Neural progenitor cell (in vitro differentiated cells): ENCODE results near the gene TRAF6. TPM values are rescaled to one million over a fixed set of nuclear protein-coding genes. Genes with fewer than 3 reads are reported as not detected.

Experiments used
- DNase-seq: peaks from one replicate; pipeline ENCODE4 v3.0.0-alpha.2; 2016; ENCODE audit warnings: low spot score
- H2AFZ ChIP-seq: fragments of 200-600 bp; sonication (generic); replicated peaks from 2 replicates; pipeline ENCODE4 v1.6.1; 2016; ENCODE audit warnings: antibody characterized with exemption
- H3F3A ChIP-seq: fragments of 200-600 bp; sonication (generic); 2 replicates; pipeline ENCODE4 v1.6.1; 2016; ENCODE audit warnings: antibody characterized with exemption, low read depth
- H3K27ac ChIP-seq: fragments of 200-600 bp; sonication (generic); 2 replicates; pipeline ENCODE4 v1.5.1; 2016; ENCODE audit warnings: mild to moderate bottlenecking
- H3K27me3 ChIP-seq: fragments of 200-600 bp; sonication (generic); 2 replicates; pipeline ENCODE4 v1.6.1; 2016; ENCODE audit warnings: mild to moderate bottlenecking, moderate library complexity
- H3K36me3 ChIP-seq: fragments of 200-600 bp; sonication (generic); 2 replicates; pipeline ENCODE4 v1.5.1; 2016
- H3K4me1 ChIP-seq: fragments of 200-600 bp; sonication (generic); 2 replicates; pipeline ENCODE4 v1.6.1; 2016; ENCODE audit warnings: mixed run types
- H3K4me2 ChIP-seq: fragments of 200-600 bp; sonication (generic); 2 replicates; pipeline ENCODE4 v1.6.1; 2016
- H3K4me3 ChIP-seq: fragments of 200-600 bp; sonication (generic); 2 replicates; pipeline ENCODE4 v1.5.1; 2016
- H3K79me2 ChIP-seq: fragments of 200-600 bp; sonication (generic); 2 replicates; pipeline ENCODE4 v1.6.1; 2016; ENCODE audit warnings: low read depth
- H3K9ac ChIP-seq: fragments of 200-600 bp; sonication (generic); 2 replicates; pipeline ENCODE4 v1.6.1; 2016
- H3K9me3 ChIP-seq: fragments of 200-600 bp; sonication (generic); 2 replicates; pipeline ENCODE4 v1.5.1; 2016; ENCODE audit warnings: low read depth
- H4K20me1 ChIP-seq: fragments of 200-600 bp; sonication (generic); 2 replicates; pipeline ENCODE4 v1.6.1; 2016; ENCODE audit warnings: low read depth
- H3K27ac Mint-ChIP-seq: 3 replicates; pipeline ENCODE4 v1.8.0; 2021; ENCODE audit warnings: mixed read lengths
- H3K27me3 Mint-ChIP-seq: 2 replicates; pipeline ENCODE4 v1.8.0; 2022; ENCODE audit warnings: low read depth, mild to moderate bottlenecking, inconsistent platforms, moderate library complexity, mixed read lengths; ENCODE audit not compliant: insufficient read depth
- H3K36me3 Mint-ChIP-seq: 3 replicates; pipeline ENCODE4 v1.8.0; 2021; ENCODE audit warnings: mixed read lengths
- H3K4me1 Mint-ChIP-seq: 3 replicates; pipeline ENCODE4 v1.8.0; 2021; ENCODE audit warnings: mixed read lengths
- H3K4me3 Mint-ChIP-seq: 3 replicates; pipeline ENCODE4 v1.8.0; 2021; ENCODE audit warnings: mild to moderate bottlenecking, moderate library complexity, mixed read lengths
- H3K9me3 Mint-ChIP-seq: 3 replicates; pipeline ENCODE4 v1.8.0; 2020; ENCODE audit warnings: mixed read lengths
- CTCF ChIP-seq: fragments of 200-600 bp; sonication (generic); IDR thresholded peaks from 2 replicates; pipeline ENCODE4 v1.5.1; 2017; ENCODE audit warnings: antibody characterized with exemption, mild to moderate bottlenecking
- EZH2 ChIP-seq: fragments of 200-600 bp; sonication (generic); IDR thresholded peaks from 2 replicates; pipeline ENCODE4 v1.6.1; 2017; ENCODE audit warnings: antibody characterized with exemption, mild to moderate bottlenecking, moderate library complexity
- EZH2phosphoT487 ChIP-seq: fragments of 200-600 bp; sonication (generic); IDR thresholded peaks from 2 replicates; pipeline ENCODE4 v1.6.1; 2017; ENCODE audit warnings: antibody characterized with exemption
- total RNA-seq: library from RNA; depleted of rRNA; stranded (reverse); fragments of >200 nt; gene quantifications from 2 replicates; pipeline ENCODE4 v1.2.3, GENCODE V29; 2015; ENCODE audit warnings: low replicate concordance

The TRAF6 gene
- total RNA-seq, 1 donor from 2014 or later: 11.5 TPM

DNA sequence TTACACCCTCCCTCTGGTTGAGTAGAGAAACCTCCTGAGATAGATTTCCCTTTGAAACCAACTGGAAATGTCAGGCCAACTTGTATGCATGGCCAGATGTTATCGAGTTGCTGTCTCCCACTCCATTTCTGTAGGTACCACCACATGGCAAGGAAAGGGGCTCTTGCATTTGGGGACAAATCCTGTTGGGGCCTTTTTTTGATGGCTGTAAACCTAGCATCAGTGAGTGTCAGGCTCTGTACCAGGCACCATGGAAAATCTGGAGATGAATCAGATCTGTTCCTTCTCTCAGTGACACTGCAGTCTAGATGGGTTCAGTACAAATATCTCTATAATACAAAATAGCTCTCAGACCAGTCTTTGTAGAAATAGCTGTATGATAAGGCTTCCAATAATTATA lies 58.4 kb downstream of the TRAF6 start:
- H3K27ac Mint-ChIP-seq: no peak overlapping the region
- no peak overlapping the region for H3K4me3 Mint-ChIP-seq
- Histone ChIP-seq H3K79me2 (no peaks in the 10 kb centered on the region), H3K27me3 (no peaks in the 10 kb centered on the region), H4K20me1 (no peaks in the 10 kb centered on the region), H3K27ac (no peak overlapping the region), H3F3A (peaks cover 36% of the 10 kb centered on the region), H3K4me3 (no peak overlapping the region), H3K36me3 (no peaks in the 10 kb centered on the region), H2AFZ (no peak overlapping the region), H3K4me2 (no peak overlapping the region), H3K9me3 (no peaks in the 10 kb centered on the region), H3K9ac (no peak overlapping the region), H3K4me1 (peaks cover 52% of the 10 kb centered on the region)
- peaks cover 13% of the 10 kb centered on the region for H3K27me3 Mint-ChIP-seq
- no peak for TF ChIP-seq EZH2phosphoT487
- TF ChIP-seq CTCF: no peak
- TF ChIP-seq EZH2: no peak
- peaks cover 61% of the 10 kb centered on the region for H3K4me1 Mint-ChIP-seq
- no peak for DNase-seq
- H3K9me3 Mint-ChIP-seq: no peaks in the 10 kb centered on the region
- H3K36me3 Mint-ChIP-seq: peaks cover 38% of the 10 kb centered on the region

DNA sequence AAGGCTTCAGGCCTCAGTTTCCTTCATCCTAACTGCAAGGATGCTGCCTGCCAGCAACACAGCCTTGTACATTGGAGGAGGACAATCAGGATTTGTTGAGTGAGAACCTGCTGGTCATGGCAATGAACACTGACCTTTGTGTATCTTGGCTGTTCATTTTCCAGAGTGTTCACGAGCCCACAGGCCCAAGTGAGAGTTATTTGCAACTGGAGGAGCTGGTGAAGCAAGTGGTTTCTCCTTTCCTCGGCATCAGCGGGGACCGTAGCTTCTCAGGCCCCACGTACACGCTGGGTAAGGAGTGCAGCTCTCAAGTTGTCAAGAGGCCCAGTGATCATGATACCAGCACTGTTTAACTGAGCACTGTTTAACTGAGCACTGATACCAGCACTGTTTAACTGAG lies 59.0 kb downstream of the TRAF6 start:
- H3K9me3 ChIP-seq: no peaks in the 10 kb centered on the region
- H3K4me3 ChIP-seq: no peak overlapping the region
- H2AFZ ChIP-seq: no peak overlapping the region
- no peak overlapping the region for H3K9ac ChIP-seq
- H3K4me2 ChIP-seq: no peak overlapping the region
- no peaks in the 10 kb centered on the region for H4K20me1 ChIP-seq
- Mint-ChIP-seq H3K36me3 (peaks cover 43% of the 10 kb centered on the region), H3K4me1 (peaks cover 55% of the 10 kb centered on the region), H3K27ac (no peak overlapping the region), H3K27me3 (peaks cover 9% of the 10 kb centered on the region), H3K4me3 (no peak overlapping the region), H3K9me3 (no peaks in the 10 kb centered on the region)
- H3K36me3 ChIP-seq: no peaks in the 10 kb centered on the region
- H3K79me2 ChIP-seq: no peaks in the 10 kb centered on the region
- no peaks in the 10 kb centered on the region for H3K27me3 ChIP-seq
- peaks cover 47% of the 10 kb centered on the region for H3K4me1 ChIP-seq
- H3F3A ChIP-seq: peaks cover 30% of the 10 kb centered on the region
- no peak overlapping the region for H3K27ac ChIP-seq
- TF ChIP-seq EZH2: no peak
- TF ChIP-seq EZH2phosphoT487: no peak
- no peak for TF ChIP-seq CTCF
- DNase-seq: no peak

GRCh38 chr11:36450110-36450572 lies 59.9 kb downstream of the TRAF6 start:
- H3K4me3 Mint-ChIP-seq: no peak overlapping the region
- Histone ChIP-seq H3K4me2 (no peak overlapping the region), H3F3A (peaks cover 20% of the 10 kb centered on the region), H3K9ac (no peak overlapping the region), H3K27me3 (no peaks in the 10 kb centered on the region), H2AFZ (no peak overlapping the region), H3K9me3 (no peaks in the 10 kb centered on the region), H3K36me3 (no peaks in the 10 kb centered on the region), H3K79me2 (no peaks in the 10 kb centered on the region), H3K4me1 (peaks cover 38% of the 10 kb centered on the region), H3K4me3 (no peak overlapping the region), H3K27ac (no peak overlapping the region), H4K20me1 (no peaks in the 10 kb centered on the region)
- H3K4me1 Mint-ChIP-seq: peaks cover 46% of the 10 kb centered on the region
- peaks cover 43% of the 10 kb centered on the region for H3K36me3 Mint-ChIP-seq
- TF ChIP-seq CTCF (no peak), EZH2 (no peak), EZH2phosphoT487 (no peak)
- H3K9me3 Mint-ChIP-seq: no peaks in the 10 kb centered on the region
- no peak for DNase-seq
- peaks cover 9% of the 10 kb centered on the region for H3K27me3 Mint-ChIP-seq
- no peak overlapping the region for H3K27ac Mint-ChIP-seq
